HepG2 (cell line): Measurements from ENCODE around the gene TOX2. TPM values are rescaled to one million over a fixed set of nuclear protein-coding genes. Genes with fewer than 3 reads are reported as not detected.

Experiments
- CTCF ChIP-seq: sonication (generic); formaldehyde crosslinking; IDR thresholded peaks from 2 replicates; pipeline ENCODE4 v1.5.0; 2020; ENCODE audit warnings: mild to moderate bottlenecking, missing genetic modification reagents, moderate library complexity
- IRX3 ChIP-seq: sonication (generic); formaldehyde crosslinking; IDR thresholded peaks from 2 replicates; pipeline ENCODE4 v1.8.1; 2023; ENCODE audit warnings: mild to moderate bottlenecking, low read depth, missing genetic modification reagents, borderline replicate concordance
- ZFYVE20 ChIP-seq: sonication (generic); formaldehyde crosslinking; IDR thresholded peaks from 2 replicates; pipeline ENCODE4 v1.8.0; 2023; ENCODE audit warnings: low read depth, mild to moderate bottlenecking, moderate library complexity, missing genetic modification reagents, borderline replicate concordance
- ZNF224 ChIP-seq: sonication (generic); formaldehyde crosslinking; IDR thresholded peaks from 2 replicates; pipeline ENCODE4 v1.5.0; 2020; ENCODE audit warnings: mild to moderate bottlenecking, missing genetic modification reagents
- ZNF441 ChIP-seq: sonication (generic); formaldehyde crosslinking; IDR thresholded peaks from 2 replicates; pipeline ENCODE4 v1.7.0; 2021; ENCODE audit warnings: missing genetic modification reagents, borderline replicate concordance
- ZNF629 ChIP-seq: sonication (generic); formaldehyde crosslinking; conservative IDR thresholded peaks from 2 replicates; pipeline ENCODE4 v1.5.0; 2020; ENCODE audit warnings: missing genetic modification reagents
- polyA plus RNA-seq, 8 experiments: library from polyadenylated mRNA; depleted of rRNA in 3 of 8; stranded (reverse) in 7 of 8; unstranded in 1 of 8; fragments of >200 nt; fragmentation: Illumina TruSeq in 4 of 8; extraction: Trizol in 4 of 8; gene quantifications; 2 replicates each; pipeline versions ENCODE4 v1.2.1 to v1.2.3, GENCODE V29; 2011 to 2016; ENCODE audit warnings: low read depth in 4 of 8, missing spikeins in 1 of 8, mixed read lengths in 1 of 8; ENCODE audit not compliant: insufficient read depth in 1 of 8
- total RNA-seq, 5 experiments: library from RNA; depleted of rRNA; stranded (reverse); fragments of >200 nt; fragmentation: Illumina TruSeq; extraction: Trizol; gene quantifications; 2 replicates each; pipeline ENCODE4 v1.2.3, GENCODE V29; 2016; ENCODE audit warnings: low read depth in 1 of 5
- TF ChIP-seq, protein P1 (sequence below): sonication (generic); formaldehyde crosslinking; IDR thresholded peaks from 2 replicates; pipeline ENCODE4 v1.4.0; 2020; ENCODE audit warnings: missing genetic modification reagents, mild to moderate bottlenecking, borderline replicate concordance
- TF ChIP-seq, protein P2 (sequence below): IDR thresholded peaks from 2 replicates; pipeline ENCODE4 v1.6.1; 2016; ENCODE audit warnings: missing biosample characterization, missing genetic modification reagents, low read depth

The TOX2 gene
- total and polyA plus RNA-seq, 2 of the 13 experiments (the other 11 are each of a cell fraction or from before 2014, with no cell fraction given): not detected

GRCh38 chr20:44014807-44015732 lies 100.4 kb downstream of the TOX2 start (continued):
- TF ChIP-seq, protein P1, sequence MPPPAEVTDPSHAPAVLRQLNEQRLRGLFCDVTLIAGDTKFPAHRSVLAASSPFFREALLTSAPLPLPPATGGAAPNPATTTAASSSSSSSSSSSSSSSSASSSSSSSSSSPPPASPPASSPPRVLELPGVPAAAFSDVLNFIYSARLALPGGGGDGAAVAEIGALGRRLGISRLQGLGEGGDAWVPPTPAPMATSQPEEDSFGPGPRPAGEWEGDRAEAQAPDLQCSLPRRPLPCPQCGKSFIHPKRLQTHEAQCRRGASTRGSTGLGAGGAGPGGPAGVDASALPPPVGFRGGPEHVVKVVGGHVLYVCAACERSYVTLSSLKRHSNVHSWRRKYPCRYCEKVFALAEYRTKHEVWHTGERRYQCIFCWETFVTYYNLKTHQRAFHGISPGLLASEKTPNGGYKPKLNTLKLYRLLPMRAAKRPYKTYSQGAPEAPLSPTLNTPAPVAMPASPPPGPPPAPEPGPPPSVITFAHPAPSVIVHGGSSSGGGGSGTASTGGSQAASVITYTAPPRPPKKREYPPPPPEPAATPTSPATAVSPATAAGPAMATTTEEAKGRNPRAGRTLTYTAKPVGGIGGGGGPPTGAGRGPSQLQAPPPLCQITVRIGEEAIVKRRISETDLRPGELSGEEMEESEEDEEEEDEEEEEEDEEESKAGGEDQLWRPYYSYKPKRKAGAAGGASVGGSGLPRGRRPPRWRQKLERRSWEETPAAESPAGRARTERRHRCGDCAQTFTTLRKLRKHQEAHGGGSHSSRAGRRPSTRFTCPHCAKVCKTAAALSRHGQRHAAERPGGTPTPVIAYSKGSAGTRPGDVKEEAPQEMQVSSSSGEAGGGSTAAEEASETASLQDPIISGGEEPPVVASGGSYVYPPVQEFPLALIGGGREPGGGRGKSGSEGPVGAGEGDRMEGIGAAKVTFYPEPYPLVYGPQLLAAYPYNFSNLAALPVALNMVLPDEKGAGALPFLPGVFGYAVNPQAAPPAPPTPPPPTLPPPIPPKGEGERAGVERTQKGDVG (CRISPR knock-in tag): no peak
- TF ChIP-seq, protein P2, sequence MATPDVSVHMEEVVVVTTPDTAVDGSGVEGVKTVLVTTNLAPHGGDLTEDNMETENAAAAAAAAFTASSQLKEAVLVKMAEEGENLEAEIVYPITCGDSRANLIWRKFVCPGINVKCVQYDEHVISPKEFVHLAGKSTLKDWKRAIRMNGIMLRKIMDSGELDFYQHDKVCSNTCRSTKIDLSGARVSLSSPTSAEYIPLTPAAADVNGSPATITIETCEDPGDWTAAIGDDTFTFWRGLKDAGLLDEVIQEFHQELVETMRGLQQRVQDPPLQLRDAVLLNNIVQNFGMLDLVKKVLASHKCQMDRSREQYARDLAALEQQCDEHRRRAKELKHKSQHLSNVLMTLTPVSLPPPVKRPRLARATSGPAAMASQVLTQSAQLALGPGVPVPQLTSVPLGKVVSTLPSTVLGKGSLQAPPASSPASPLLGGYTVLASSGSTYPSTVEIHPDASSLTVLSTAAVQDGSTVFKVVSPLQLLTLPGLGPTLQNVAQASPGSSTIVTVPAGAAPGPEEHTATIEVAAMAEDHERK (CRISPR knock-in tag): no peak
- no peak for TF ChIP-seq ZNF224 (CRISPR knock-in tag)
- no peak for TF ChIP-seq IRX3 (CRISPR knock-in tag)
- no peak for TF ChIP-seq ZFYVE20 (CRISPR knock-in tag)
- no peak for TF ChIP-seq ZNF441 (CRISPR knock-in tag)
- TF ChIP-seq ZNF629: no peak
- no peak for TF ChIP-seq CTCF (CRISPR knock-in tag)
